Stimulated activated CD4-positive, alpha-beta T cell treated with anti-CD3 and anti-CD28 coated beads, Interleukin-4, amount 100 ng/mL, for 48 hours (primary cell): Measurements from ENCODE around the gene KDELR3.

Experiments
- DNase-seq, 2 donors: peaks; one replicate each; pipeline ENCODE4 v3.0.0-alpha.2; 2020; ENCODE audit warnings: low read depth in 2 of 2

KDELR3 gene

DNA sequence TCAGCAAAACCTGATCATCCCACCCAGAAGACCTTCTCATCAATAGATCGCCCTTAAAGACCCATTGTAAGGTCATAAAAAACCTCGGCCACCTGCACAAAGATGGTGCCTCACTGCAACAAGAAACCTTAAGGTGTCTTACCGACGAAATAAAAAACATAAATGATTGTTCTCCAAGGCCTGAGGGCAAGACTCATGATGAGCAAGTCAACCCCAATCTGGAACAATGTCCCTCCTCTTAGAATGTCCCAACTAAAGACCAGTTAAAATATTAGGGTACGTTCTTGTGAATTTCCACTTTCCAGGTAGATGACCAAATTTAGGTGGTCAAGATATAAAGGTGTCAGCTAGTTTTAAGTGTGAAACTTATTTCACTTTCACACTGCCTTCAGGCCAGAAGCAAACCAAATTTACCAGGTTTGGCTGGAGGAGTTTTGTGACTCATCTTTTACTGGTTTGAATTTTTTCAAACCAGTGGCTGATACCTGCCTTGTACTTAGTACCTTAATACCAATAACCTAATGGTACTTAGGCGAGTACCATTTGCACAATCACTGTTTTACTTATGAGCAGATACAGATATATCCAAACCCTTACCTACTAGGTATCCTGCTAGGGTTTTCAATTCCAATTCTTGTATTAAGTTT lies 14.9 kb downstream of the KDELR3 start:
- DNase-seq: no peak

DNA sequence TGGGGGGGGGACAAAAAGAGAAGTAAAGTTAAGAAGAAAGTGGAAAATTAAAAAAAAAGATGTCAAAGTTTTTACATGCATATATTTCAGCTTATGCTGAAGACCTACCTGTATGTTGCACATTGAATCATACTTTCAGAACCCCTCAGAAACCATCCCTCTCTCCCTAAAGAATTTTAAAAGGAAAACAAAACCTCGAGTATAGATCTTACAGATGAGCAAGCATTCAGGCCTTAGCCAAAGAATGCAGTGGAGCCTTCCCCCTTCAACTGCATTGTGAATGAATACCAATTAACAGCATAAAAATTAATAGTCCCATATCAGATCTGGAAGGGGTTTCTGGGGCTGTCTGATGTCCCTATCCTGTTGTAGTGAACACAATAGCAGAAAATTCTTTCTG lies 16.3 kb downstream of the KDELR3 start:
- DNase-seq: no peak

DNA sequence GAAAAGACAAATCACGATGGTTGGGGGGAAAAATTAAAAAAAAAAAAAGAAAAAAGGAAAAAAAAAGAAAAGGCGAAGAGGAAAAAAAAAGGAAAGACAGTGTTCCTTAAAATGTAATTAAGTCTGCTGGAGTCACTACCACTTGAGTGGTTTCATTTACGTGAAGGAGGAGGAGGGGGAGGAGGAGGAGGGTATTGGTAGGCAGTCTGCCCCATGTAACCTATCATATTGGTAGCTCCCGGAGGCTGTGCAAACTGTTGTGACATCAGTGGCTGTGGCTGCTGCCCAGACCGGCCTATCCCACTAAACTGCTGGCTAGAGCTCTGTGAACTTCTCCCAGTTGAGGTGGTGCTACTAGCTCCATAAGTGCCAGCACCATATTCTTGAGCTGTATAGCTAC lies 17.9 kb downstream of the KDELR3 start:
- DNase-seq: no peak

DNA sequence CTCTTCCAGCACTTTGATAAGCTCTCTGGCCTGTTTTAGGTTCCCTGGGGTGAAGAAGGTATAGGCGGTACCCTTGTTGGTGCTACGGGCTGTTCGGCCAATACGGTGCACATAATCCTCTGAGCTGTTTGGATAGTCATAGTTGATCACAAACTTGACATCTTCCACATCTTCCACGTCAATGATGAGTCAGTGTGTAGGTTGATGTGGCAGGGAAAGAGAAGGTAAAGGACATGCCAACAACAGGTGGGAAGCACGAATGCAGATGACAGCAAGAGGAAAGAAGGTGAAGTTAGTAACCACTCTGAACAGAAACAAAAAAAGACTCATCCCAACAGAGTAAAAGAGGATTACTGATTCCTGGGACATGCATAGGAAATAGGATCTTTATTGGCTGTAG lies 20.1 kb downstream of the KDELR3 start:
- no peak for DNase-seq

DNA sequence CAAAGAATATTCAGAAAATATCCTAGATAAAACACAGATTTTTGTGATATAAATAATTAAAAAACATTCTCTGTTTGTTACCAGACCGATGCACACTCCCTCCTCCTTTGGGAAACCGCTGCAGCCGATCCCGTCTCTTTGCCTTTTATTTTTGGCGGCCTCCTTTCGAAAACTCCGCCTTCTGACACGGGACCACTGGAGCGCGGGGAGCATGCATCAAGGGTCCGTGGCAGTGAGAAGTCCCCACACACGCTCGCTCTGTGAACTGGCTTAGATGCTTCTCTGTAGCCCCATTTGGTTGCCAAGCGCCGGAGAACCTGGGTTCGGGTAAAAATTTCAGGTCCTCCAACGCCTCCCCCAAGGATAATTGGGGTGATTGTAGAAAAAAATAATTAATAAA lies 21.2 kb downstream of the KDELR3 start:
- DNase-seq: no peak

DNA sequence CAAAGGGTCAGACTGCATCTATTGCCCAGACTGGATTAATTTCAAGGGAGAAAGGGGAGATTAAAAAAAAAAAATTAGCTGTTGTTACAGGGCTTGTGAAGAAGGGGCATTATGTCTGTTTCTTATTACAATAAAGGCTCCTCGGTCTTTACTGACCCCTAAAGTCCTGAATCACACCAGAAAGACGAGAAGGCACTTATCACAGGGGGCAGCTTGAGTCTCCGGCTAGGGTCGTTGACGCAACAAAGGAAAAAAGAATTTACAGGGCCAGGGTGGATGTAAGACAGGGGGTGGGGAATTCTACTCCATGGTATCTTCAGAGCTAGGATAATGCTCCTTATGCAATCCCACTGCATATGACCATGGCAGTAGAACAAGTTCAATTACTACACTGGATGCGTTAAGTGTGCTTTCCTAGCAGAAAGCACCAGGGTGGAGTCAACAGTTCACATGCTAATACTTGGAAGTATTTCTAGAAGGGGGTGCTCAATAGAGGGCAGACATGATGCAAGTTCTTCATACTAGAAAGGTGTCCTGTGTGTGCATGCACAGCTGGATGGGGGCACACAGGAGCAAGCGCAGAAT lies 21.8 kb downstream of the KDELR3 start:
- no peak for DNase-seq

DNA sequence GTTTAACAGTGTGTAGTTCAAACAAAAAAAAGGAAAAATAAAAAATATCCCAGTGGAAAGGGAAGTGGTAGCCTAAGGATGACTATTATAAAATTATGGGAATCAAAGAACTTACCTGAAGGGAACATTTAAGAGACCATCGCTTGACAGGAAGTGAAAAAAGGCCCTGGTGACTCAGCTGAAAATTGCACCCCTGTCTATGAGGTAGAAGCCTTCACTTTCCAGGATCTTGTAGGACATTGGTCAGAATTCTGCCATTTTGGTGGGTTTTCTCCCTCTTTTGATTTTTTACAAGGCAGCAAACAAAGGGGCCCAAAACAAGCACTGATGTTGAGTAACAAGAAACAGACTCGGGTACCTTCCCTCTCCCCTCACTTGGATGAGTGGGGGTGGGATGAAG lies 22.6 kb downstream of the KDELR3 start:
- DNase-seq: no peak

DNA sequence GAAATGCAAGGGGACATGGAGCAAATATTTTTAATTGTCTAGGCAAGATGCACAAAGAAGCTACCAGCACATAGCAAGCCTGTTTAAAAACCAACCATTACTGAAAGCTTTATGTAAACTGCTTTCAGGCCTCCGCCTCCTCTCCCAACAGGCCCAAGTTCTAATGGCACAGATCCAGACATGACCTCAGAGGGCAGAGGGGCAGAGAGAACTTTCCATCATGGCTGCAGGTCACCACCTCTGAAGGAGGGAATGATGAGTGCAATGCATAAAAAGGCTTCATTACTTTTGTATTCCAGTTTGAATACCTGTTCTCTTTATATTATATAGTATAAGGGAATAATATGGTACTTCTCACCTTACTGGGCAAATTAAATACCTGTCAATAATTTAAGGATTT lies 23.0 kb downstream of the KDELR3 start:
- DNase-seq: no peak

DNA sequence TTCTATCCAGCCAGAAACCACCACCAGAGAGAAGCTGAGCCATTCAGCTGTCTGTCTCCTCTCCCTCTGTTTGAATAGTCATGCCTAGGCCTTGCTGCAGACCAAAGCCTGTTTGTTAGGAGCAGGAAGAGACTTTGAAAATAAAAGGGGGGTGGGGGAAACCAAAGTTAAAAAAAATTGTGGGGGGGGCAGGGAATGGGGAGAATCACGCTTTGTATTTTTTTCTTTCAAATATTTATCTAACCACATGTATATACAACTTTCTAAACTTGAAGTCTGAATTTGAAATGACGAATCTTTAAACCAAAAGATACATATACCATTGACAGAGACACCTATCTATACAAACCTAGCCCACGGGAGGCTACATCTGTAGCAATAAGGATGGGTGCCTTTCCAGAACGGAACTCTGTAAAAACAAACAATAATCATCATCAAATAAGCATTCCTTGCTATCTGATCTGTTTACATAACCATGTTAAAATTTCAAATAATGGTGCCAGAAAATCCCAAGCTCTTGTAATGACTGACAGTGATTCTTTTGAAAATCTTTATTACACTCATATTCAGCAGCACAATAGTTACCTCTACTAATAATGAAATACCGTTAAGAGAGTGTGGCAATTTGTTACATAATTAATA lies 23.9 kb downstream of the KDELR3 start:
- DNase-seq: no peak

DNA sequence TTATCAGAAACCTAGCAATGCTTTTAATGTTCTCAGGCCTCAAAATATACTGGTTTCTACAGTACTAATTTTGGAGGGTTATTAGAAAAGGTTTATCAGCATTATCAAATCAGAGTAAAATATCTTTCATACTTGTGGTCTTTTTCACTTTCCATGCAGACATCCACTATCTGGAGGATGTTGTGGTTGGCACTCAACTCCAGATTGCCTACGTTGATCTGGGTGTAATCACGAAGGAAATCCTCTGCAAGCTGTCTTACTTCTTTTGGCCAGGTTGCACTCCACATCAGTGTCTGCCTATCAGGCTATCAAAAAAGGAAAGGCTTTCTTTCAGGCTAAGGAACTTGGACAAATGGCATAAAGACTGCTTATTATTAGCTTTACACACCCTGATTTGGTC lies 26.6 kb downstream of the KDELR3 start:
- no peak for DNase-seq

DNA sequence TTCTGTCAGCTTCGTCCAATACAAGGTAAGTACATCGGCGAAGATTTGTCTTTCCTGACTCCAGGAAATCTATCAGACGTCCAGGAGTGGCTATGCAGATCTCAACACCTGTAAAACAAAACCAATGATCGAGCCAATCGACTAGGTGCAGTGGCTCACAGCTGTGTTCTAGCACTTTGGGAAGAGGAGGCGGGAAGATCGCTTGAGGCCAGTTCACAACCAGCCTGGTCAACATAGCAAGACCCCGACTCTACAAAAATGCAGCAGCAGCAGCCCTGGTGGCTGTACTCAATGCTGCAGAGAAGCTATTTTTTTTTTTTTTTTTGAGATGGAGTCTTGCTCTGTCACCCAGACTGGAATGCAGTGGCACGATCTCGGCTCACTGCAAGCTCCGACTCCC lies 27.0 kb downstream of the KDELR3 start:
- no peak for DNase-seq

DNA sequence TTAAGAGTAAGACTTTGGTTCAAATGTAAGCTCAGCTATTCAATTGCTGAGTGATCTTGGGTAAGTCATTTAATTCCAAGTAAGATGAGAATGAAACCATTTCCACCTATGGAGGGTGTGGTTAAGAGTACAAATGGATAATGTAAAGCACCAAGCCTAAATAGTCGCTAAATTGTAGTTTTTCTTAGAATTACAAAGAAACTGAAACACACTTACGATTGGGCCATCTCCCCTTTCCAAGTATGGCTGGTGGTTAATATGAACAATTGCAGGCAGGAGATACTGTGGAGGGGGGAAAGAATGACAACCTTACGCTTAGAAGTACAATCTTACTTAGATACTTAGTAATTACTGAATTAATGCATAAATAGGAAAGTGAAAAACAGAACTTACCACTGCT lies 30.0 kb downstream of the KDELR3 start:
- DNase-seq: no peak

DNA sequence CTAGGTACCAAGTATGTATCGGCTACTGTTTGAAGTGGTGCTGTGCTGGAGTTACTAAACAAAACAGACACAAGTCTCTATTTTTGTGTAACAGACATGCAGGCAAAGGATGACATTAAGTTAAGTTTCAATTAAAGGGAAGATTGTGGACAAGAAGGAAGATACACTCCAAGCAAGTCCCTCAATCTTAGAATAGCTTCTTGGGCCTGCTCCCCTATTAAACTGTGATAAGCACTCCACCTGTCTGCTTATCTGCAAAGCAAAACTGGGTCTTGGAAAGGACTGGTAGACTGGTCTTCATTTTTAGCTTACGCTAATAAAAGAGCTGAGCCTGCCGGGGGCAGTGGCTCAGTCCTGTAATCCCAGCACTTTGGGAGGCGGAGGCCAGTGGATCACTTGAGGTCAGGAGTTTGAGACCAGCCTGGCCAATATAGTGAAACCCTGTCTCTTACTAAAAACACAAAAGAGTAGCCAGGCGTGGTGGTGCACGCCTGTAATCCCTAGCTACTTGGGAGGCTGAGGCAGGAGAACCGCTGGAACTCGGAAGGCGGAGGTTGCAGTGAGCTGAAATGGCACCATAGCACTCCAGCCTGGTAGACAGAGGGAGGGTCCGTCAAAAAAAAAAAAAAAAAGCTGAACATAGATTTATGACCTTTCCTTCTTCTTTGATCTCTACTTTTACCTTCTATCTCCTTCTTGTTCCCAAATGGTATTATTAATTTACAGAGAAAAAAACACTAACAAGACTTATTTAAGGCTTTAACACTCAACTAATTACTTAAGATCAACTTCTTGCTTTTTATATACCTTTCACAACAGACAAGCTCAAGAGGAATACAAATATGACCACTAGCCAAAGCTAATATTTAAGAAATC lies 34.1 kb downstream of the KDELR3 start:
- DNase-seq: no peak

DNA sequence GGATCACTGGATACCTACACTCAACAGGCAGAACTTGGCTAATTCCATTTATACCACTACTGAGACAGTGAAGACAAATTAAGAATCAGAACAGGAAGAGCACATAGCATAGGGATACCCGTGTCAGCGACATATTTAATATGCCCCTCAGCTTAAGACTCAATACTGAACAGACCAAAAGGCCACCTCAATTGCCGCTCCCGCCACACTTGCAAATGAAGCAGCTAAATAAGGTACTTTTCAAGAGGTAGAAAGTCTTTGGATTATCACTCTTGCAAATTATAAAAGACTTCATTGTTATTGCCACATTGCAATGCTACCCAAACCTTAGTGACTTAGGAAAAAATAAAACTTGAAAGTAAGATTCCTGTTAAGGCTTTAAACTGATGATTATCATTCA lies 35.1 kb downstream of the KDELR3 start:
- DNase-seq: no peak

DNA sequence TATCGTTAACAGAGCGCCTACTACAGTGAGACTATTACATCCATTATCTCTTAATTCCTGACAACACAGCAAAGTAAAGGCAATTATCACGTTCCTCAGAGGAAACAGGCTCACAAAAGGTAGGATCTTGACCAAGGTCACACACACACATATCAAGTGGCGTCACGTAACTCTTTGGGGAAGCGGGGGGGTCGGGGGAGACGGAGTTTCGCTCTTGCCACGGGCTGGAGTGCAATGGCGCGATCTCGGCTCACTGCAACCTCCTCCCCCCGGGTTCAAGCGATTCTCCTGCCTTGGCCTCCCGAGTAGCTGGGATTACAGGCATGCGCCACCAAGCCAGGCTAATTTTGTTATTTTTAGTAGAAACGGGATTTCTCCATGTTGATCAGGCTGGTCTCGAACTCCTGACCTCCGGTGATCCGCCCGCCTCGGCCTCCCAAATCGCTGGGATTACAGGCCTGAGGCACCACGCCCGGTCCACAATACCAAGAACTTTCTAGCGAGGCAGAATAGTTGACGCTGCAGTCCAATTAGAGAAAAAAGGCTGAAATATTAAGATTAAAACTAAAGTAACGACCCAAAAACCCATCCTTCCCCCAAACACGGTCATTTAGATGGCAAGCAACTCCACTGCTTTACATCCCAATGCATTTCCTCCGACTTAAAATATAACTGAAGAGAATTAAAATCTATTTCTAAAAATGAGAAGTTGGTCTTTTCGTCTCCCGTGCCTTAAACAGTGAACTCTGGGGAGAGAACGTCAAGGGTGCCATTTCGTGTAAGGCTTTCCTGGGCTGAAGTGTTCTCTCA lies 37.0 kb downstream of the KDELR3 start:
- DNase-seq: peak; percentile 49 to 51

DNA sequence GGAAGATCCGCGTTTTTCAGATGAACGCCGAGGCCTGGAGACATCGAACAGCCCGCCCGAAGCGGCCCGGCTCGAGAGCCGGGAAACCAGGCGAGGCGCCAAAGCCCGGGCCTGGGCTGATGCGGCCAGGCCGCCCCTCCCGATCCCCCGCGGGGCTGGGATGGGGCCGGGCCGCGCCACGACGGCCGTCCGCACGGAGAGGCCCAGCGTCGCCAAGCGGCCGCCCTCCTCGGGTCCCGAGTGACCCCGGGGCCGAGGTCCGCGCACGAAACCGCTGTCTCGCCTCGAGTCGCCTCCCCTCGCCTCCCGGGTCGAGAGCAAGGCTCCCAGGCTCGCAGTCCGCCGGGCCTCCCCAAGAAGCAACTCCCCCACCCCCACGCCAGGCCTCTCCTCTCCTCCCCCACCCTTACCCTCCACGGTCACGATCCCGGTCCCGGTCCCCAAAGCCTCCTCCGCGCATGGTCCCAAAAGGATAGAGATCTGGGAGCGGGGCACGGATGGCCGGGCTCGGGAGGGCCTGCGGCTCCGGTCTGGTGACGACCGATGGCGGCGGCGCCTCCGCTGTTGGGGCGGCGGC lies 37.7 kb downstream of the KDELR3 start:
- peak; percentile 40 to 50 for DNase-seq

DNA sequence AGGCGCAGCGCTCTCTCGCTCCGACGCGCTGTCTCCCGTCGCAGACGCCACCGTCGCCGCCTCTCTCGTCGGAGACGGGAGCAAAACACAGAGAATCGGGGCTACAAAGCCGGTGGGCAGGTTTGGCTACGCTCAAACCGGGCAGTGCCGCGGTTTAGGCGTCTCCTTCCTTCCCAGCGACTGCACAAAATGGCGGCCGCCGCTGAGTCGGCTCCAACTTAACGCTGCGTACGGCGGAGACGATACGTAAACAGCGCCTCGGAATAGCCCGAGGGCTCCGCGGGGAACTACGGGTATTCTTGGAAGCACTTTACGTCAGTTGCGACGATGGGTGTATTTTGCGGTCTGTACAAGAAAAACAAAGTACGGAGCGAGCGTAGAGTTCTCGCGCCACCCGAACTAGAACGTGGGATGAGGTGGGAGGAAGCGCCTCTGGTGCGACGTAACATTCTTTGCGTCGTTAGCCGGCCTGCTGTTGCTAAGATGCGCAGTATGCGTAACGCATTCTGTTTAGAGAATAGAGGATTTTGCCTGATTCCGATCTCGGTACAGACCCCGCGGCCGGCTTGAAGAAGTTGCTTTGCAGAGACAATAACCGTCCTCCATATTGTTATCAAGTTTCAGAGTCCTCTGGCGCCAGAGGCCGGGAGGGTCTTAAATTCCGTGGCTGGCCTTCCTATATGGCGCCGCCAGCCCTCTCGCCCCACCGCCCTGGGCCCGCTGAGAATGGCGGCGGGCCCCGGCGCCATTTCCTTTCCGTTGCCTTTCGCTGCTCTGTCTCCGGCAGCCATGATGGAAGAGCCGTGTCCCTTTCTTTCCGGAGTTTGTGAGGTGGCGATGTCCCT lies 38.4 kb downstream of the KDELR3 start, which contains the start of gene DDX17:
TSS of gene DDX17 (minus strand) at position 194 of the 845 bp plus-strand sequence.
- DNase-seq: peak; percentile 87 to 90

DNA sequence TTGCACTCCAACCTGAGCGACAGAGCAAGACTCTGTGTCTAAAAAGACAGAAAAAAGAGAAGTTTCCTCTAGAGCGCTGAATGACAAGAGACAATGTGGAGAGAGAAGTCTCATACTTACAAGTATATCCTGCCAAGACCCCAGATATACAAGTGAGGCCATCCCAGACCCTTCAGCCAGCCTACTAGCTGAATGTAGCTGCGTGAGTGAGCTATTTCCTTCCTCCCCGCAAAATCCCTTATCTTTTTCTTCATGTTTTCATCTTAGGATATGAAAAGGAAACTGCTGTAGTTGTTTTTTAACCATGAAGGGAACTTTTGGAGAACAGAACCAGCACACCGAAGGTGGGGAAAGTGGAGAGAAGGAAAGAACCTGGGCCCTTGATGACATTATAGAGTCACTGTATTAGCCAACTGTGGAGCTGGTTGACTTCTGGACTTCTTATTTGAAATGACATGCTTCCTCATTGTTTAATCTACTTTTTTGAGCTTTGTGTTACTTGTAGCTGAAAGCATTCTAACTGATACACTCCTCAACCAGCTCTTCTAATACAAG lies 42.6 kb downstream of the KDELR3 start:
- no peak for DNase-seq

DNA sequence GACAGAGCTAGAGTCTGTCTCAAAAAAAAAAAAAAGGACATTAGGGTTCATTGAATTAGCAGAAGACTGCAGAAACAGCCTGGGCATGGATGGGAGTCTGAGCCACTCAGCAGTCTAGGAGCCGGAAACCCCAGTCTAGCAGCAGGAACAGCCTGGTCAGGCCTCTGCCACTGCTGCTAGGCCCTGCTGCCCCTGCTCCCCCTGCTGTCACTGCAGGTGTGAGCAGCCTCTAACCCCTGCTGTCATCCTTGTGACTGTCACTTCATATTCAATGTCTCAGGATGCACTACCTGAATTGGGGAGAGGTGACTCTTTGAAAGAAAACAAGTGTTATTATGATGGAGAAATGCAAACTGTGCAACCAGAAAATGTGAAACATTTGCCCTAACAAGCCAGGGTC lies 45.2 kb downstream of the KDELR3 start:
- DNase-seq: peak in 1 of 2 donors; percentile 9

DNA sequence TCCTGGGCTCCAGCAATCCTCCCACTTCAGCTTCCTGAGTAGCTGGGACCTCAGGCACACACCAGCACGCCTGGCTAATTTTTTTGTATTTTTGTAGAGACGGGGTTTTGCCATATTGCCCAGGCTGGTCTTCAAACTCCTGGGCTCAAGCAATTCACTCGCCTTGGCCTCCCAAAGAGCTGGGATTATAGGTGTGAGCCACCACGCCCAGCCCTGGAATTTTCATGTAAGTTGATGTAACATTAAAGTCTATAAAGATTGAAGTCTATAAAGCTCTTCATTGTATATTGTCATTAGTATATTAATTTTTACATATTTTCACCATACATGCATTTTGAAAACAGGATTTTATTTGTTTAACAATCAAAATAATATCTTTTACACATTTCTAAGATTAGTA lies 50.7 kb downstream of the KDELR3 start:
- no peak for DNase-seq
